Neural progenitor cell (in vitro differentiated cells): ENCODE data around the gene CCNI2.

Experiments
- CTCF ChIP-seq: fragments of 200-600 bp; sonication (generic); IDR thresholded peaks from 2 replicates; pipeline ENCODE4 v1.5.1; 2017; ENCODE audit warnings: antibody characterized with exemption, mild to moderate bottlenecking
- EZH2 ChIP-seq: fragments of 200-600 bp; sonication (generic); IDR thresholded peaks from 2 replicates; pipeline ENCODE4 v1.6.1; 2017; ENCODE audit warnings: antibody characterized with exemption, mild to moderate bottlenecking, moderate library complexity
- EZH2phosphoT487 ChIP-seq: fragments of 200-600 bp; sonication (generic); IDR thresholded peaks from 2 replicates; pipeline ENCODE4 v1.6.1; 2017; ENCODE audit warnings: antibody characterized with exemption

GRCh38 chr5:132758451-132758850, 11.2 kb downstream of the CCNI2 start:
- TF ChIP-seq EZH2 = no peak
- no peak for TF ChIP-seq CTCF
- no peak for TF ChIP-seq EZH2phosphoT487
